ENCODE data around the gene TFRC.
"Not testable (repeated sequence)": the region's sequence is repeated elsewhere in the genome, so short reads cannot be mapped to it uniquely, and the experiment has no call there.

Gene TFRC

DNA sequence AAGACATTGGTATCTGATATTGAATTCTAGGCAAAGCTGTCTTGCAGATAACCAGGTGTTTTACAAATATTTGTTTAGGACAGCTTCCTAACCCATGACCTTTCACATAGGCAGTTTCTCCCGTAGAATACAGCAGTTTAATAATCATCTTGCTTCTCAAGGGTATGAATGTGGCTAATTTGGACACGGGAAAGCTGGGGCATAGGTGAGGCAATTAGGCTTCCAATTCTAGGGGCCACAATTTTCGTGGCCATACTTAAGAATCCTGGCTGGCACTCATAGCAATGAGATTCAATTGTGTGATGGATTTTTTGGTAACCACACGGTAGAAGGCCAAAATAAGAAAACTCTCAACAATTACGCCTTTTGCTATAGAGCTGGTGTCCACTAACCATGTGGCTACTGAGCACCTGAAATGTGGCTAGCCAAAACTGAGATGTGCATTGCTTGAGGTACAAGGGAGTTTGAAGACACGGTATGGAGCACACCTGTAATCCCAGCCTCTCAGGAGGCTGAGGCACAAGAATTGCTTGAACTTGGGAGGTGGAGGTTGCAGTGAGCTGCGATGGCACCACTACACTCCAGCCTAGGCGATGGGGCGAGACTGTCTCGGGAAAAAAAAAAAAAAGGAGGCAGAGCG is 34.4 kb downstream of the TFRC start:
- no peak for DNase-seq

DNA sequence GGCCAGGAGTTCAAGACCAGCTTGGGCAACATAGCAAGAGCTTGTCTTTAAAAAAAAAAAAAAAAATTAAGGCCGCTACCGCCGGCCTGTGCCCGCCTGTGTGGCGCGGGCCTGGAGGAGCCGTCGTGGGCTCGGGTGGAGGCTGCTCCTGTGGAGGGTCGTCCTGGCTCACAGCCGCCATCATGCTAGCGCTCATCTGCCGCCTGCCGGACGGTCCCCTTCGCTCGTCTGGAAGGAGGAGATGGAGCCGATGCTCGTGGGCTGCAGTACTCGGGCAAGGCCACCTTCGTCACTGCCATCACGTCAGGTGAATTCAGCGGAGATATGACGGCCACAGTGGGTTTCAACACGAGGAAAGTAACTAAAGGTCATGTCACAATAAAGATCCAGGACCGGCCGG is 37.4 kb downstream of the TFRC start:
- DNase-seq: no peak

GRCh38 chr3:196042673-196043072 is 39.2 kb downstream of the TFRC start:
- DNase-seq: no peak

DNA sequence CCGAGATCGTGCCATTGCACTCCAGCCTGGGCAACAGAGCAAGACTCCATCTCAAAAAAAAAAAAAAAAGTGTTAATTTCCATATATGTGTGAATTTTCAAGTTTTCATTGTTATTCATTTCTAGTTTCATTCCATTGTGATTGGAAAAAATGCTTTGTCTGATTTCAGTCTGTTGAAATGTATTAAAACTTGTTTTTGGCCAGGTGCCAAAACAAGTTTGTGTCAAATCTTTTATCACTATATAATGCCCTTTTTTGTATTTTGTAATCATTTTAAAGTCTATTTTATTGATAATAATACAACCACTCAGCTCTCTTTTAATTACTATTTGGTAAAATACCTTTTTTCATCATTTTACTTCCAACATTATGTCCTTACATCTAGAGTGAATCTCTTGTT is 42.5 kb downstream of the TFRC start:
- DNase-seq: no peak

DNA sequence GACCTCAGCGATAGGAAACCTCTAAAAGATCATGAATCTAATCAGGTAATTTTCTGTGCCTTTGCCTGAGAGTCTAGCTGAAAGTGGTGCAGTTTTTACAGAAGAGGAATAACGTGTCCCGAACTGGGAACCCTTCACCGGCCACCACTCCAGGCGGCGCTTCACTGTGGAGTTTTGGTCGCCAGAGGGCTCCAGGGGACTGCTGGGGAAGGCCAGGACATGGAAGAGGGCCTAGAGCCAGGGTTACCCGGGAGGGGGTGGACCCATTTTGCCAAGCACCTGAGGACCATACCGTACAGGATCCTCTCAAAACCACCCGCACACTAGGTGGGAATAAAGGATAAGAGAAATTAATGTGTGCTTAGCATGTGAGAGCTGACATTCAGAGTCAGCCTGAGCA is 55.8 kb downstream of the TFRC start:
- not testable (repeated sequence) for DNase-seq

- no peak for DNase-seq
Measured at GRCh38 chr3:196024968-196025367, 56.9 kb downstream of the TFRC start.

GRCh38 chr3:196023947-196024346 is 57.9 kb downstream of the TFRC start:
- DNase-seq: no peak

DNA sequence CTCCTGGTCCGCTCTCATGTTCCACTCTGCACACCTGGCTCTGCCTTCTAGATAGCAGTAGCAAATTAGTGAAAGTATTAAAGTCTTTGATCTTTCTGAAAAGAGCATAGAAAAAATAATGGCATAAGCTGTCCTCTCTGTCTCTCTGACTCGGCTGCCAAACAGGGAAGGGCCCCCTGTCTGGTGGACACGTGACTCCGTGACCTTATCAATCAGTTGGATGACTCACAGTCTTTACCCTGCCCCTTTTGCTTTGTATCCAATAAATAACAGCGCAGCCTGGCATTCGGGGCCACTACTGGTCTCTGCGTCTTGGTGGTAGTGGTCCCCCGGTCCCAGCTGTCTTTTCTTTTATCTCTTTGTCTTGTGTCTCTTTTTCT is 59.4 kb downstream of the TFRC start:
- not testable (repeated sequence) for DNase-seq

DNA sequence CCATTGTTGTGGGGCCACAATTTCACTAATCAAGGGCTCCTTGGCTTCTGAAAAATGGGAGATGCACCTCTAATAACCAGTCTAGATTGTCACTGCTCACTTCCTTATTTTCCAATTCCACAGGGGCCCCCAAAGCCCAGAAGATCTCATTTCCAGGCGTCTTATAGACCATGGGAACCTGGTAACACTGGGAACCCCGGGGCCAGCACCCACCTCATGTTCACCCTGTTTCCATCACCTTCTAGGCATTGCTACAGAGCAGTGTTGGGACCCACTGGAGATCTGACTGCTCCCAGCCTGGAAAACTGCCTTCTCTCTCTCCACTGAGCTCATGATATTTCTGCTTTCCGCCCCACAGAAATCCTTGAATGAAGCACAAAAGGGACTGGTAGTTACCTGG is 61.5 kb downstream of the TFRC start:
- no peak for DNase-seq

- DNase-seq: not testable (repeated sequence)
Measured at GRCh38 chr3:196019576-196019975, 62.3 kb downstream of the TFRC start.

DNA sequence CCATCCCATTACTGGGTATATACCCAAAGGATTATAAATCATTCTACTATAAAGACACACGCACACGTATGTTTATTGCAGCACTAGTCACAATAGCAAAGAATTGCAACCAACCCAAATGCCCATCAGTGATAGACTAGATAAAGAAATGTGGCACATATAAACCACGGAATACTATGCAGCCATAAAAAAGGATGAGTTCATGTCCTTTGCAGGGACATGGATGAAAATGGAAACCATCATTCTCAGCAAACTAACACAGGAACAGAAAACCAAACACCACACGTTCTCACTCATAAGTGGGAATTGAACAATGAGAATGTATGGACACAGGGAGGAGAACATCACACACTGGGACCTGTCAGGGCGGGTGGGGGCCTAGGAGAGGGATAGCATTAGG is 63.7 kb downstream of the TFRC start:
- not testable (repeated sequence) for DNase-seq

GRCh38 chr3:196016485-196016884 is 65.4 kb downstream of the TFRC start:
- DNase-seq: no peak

DNA sequence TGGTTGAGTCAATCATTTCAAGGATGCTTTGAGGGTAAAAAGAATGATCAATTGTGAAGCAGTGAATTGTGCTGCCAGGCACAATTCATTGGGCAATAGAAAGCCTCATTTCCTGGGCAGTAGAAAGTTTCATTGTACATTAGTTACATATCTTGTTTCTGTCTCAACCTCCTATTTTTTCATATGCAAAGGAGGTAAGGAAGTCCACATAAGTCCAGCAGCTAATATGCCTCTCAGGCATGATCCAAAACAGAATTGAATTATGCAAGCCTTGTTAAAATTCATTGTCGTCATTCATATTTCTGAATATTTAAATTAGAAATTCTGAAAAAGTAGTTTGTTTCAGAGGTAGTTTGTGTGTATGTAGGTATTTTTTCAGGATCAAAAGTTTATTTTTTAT is 65.8 kb downstream of the TFRC start:
- DNase-seq: no peak

DNA sequence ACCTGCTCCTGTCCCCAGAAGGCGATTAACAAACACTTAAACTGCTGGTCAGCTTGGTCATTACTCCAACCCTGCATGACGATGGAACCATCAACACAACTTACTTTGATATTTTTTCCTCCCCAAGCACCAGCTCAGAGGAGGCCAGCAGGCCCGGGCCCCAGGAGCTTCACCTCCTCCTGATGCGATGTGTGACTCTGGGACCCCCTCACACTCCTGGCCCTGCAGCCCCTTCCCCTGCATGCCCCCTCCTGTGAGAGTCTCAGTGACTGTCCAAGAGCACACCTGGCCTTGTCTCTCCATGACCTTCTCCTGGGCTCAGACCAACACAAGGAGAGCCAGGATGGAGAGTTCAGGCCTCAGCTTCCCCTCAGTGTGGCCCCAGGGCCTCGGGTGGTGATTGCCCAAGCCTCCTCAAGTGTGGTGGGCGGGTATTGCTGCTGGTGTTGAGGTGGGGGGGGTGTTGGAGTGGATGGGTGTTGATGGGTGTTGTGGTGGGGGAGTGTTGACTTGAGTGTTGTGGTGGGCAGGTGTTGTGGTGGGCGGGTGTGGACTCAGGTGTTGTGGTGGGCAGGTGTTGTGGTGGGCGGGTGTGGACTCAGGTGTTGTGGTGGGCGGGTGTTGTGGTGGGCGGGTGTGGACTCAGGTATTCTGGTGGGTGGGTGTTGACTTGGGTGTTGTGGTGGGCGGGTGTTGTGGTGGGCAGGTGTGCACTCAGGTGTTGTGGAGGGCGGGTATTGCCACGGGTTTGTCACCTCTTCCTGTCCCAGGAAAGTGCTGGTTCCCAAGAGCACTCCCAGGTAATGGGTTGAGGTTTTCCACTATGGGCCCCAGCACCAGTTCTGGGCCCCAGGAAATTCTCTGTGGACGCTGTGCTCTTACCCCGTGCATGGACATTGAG is 68.1 kb downstream of the TFRC start:
- no peak for DNase-seq

DNA sequence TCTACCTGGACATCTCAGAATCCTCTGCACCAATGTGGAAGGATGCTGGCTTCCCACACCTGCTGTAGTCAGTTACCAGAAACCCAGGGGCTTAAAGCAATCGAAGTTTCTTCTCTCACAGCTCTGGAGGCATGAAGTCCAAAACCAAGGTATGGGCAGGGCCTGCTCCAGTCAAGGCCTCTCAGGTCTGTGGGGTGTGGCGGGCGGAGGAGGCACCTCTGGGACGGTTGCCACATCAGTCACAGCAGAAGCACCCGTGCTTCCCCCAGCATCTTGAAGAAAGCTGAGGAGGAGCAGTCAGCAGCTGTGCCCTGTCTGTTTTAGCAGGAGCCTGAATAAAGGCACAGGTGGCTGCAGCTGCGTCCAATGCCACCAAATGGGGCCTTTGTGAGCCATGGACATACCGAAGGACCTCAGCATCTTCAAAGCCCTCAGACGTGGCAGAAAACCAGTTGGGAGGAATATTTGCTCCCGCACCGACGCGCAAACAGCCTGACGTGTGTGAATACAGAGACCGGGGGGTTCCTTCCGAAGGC is 68.9 kb downstream of the TFRC start:
- DNase-seq: no peak

DNA sequence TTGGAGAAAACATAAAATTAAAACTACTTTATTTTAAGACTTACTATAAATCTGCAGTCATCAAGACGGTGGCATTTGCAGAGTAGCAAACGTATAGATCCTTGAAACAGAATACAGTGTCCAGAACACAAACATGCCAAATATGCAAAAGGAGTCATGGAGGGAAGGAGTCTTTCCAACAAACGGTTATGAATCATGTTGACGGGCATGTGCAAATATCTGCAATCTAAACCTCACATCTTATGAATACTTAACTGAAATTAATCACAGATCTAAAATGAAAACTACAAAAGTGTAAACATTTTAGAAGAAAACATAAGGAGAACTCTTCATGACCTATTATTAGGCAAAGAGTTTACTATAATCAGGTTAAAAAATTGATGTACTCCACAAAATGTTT is 69.4 kb downstream of the TFRC start:
- no peak for DNase-seq

- no peak for DNase-seq
Measured at GRCh38 chr3:196009456-196009855, 72.4 kb downstream of the TFRC start.

- no peak for DNase-seq
Measured at GRCh38 chr3:196008929-196009328, 73.0 kb downstream of the TFRC start.

- no peak for DNase-seq
Measured at GRCh38 chr3:196008387-196008786, 73.5 kb downstream of the TFRC start.

DNA sequence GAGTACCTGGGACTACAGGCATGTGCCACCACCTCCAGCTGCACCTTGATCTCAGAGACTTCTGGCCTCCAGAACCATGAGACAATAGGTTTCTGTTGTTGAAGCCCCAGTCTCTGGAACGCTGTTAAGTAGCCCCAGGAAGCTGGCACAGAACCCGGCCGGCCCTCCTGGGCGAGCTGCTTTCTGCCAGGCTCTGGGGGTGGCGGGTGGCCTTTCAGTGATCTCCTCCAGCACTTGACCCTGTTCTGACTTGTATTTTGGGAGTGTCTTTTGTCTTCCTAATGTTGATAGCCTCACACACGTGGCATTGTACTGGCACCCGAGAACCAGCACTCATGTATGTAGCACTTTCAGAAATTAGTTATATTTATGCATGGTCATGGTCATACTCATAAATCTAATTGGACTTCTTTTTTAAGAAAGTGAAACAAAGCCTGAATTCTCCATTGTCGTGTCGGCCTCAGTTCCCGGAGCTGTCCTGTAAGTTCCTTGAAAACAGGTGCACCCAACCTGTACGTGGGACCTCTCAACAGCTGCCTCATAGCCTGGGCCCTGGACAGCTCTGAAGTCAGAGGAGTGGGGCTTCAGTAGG is 74.0 kb downstream of the TFRC start:
- no peak for DNase-seq

DNA sequence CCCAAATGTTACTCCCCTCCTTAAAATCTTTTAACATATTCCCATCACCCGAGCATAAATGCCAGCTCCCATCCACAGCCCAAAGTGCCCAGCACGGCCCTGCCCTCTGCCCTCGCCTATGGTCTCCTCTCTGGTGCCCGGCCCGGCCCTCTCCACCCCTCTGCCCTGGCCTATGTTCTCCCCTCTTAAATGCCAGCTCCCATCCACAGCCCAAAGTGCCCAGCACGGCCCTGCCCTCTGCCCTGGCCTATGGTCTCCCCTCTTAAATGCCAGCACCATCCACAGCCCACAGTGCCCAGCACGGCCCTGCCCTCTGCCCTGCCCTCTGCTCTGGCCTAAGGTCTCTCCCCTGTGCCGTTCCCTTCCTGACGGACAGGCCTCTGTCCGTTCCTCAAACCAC is 76.6 kb downstream of the TFRC start:
- DNase-seq: not testable (repeated sequence)

GRCh38 chr3:196004359-196005052 is 77.4 kb downstream of the TFRC start:
- not testable (repeated sequence) for DNase-seq

GRCh38 chr3:196003611-196004010 is 78.3 kb downstream of the TFRC start:
- DNase-seq: no peak

Measured in NCI-H2081 (cell line).